GM12878 (cell line): ENCODE results near the gene VCAM1. TPM values are rescaled to one million over a fixed set of nuclear protein-coding genes. Genes with fewer than 3 reads are reported as not detected.

Source experiments
- ASH2L ChIP-seq: fragments of 300-600, 200-600 bp; sonication (generic); IDR thresholded peaks from 2 replicates; pipeline ENCODE4 v1.6.1; 2017; ENCODE audit warnings: low read depth, mild to moderate bottlenecking, borderline replicate concordance
- BHLHE40 ChIP-seq, 2 experiments: fragments of 450-650 bp in 1 of 2; IDR thresholded peaks; 2 replicates each; pipeline ENCODE4 v1.6.1; 2011 to 2017; ENCODE audit warnings: low read depth in 2 of 2, borderline replicate concordance in 1 of 2, improper control_type of control experiment in 1 of 2, low read length in 1 of 2, mild to moderate bottlenecking in 1 of 2
- BMI1 ChIP-seq: fragments of 450-650 bp; IDR thresholded peaks from 2 replicates; pipeline ENCODE4 v1.6.1; 2016; ENCODE audit warnings: mild to moderate bottlenecking, moderate library complexity, borderline replicate concordance
- EGR1 ChIP-seq, 2 experiments: IDR thresholded peaks; 1 replicate in 1 of 2; 2 replicates in 1 of 2; pipeline ENCODE4 v1.6.1; 2011 to 2012; ENCODE audit warnings: low read depth in 2 of 2, low read length in 2 of 2, borderline replicate concordance in 1 of 2, mild to moderate bottlenecking in 1 of 2, moderate library complexity in 1 of 2
- FOXM1 ChIP-seq: IDR thresholded peaks from 2 replicates; pipeline ENCODE4 v1.6.1; 2012; ENCODE audit warnings: low read depth, mild to moderate bottlenecking, inconsistent platforms, low read length, moderate library complexity
- IKZF1 ChIP-seq: fragments of 450-650 bp; conservative IDR thresholded peaks from 2 replicates; pipeline ENCODE4 v1.6.1; 2017; ENCODE audit warnings: antibody characterized with exemption, mild to moderate bottlenecking
- KAT2A ChIP-seq: conservative IDR thresholded peaks from 2 replicates; pipeline ENCODE4 v1.6.1; 2011; ENCODE audit warnings: low read depth, low read length; ENCODE audit not compliant: control insufficient read depth
- KLF5 ChIP-seq: fragments of 450-650 bp; IDR thresholded peaks from 2 replicates; pipeline ENCODE4 v1.6.1; 2014; ENCODE audit warnings: mild to moderate bottlenecking; ENCODE audit not compliant: partially characterized antibody
- MXI1 ChIP-seq: fragments of 150-350 bp; IDR thresholded peaks from 2 replicates; pipeline ENCODE4 v1.6.1; 2011; ENCODE audit warnings: low read depth, mild to moderate bottlenecking, inconsistent platforms, low read length, improper control_type of control experiment
- NBN ChIP-seq: fragments of 450-650 bp; IDR thresholded peaks from 2 replicates; pipeline ENCODE4 v1.6.1; 2016
- NFIC ChIP-seq: IDR thresholded peaks from 2 replicates; pipeline ENCODE4 v1.6.1; 2012; ENCODE audit warnings: low read depth, mild to moderate bottlenecking, inconsistent platforms, low read length, moderate library complexity
- POLR2A ChIP-seq: IDR thresholded peaks from 2 replicates; pipeline ENCODE4 v1.6.1; 2011; ENCODE audit warnings: low read depth, mild to moderate bottlenecking, low read length
- RAD51 ChIP-seq: fragments of 450-650 bp; IDR thresholded peaks from 2 replicates; pipeline ENCODE4 v1.6.1; 2016; ENCODE audit warnings: moderate library complexity, mild to moderate bottlenecking, inconsistent platforms
- RB1 ChIP-seq: fragments of 450-650 bp; formaldehyde crosslinking; IDR thresholded peaks from 2 replicates; pipeline ENCODE4 v1.6.1; 2017; ENCODE audit warnings: mild to moderate bottlenecking, borderline replicate concordance
- RFX5 ChIP-seq: IDR thresholded peaks from 2 replicates; pipeline ENCODE4 v1.6.1; 2011; ENCODE audit warnings: low read depth, low read length, improper control_type of control experiment
- SMAD1 ChIP-seq: fragments of 450-650 bp; IDR thresholded peaks from 2 replicates; pipeline ENCODE4 v1.6.1; 2018; ENCODE audit warnings: mild to moderate bottlenecking, low read depth; ENCODE audit not compliant: partially characterized antibody
- SPI1 ChIP-seq: IDR thresholded peaks from 2 replicates; pipeline ENCODE4 v1.6.1; 2011; ENCODE audit warnings: low read depth, mild to moderate bottlenecking, low read length, moderate library complexity, borderline replicate concordance; ENCODE audit not compliant: insufficient read depth
- SREBF1 ChIP-seq: IDR thresholded peaks from 2 replicates; pipeline ENCODE4 v1.6.1; 2012; ENCODE audit warnings: mild to moderate bottlenecking, low read length
- ZNF207 ChIP-seq: fragments of 450-650 bp; IDR thresholded peaks from 2 replicates; pipeline ENCODE4 v1.6.1; 2014; ENCODE audit warnings: antibody characterized with exemption, mild to moderate bottlenecking, borderline replicate concordance
- ZSCAN29 ChIP-seq: fragments of 450-650 bp; IDR thresholded peaks from 2 replicates; pipeline ENCODE4 v1.6.1; 2017; ENCODE audit warnings: mild to moderate bottlenecking, moderate library complexity
- polyA plus RNA-seq, 11 experiments: library from polyadenylated mRNA; depleted of rRNA in 4 of 11; unstranded in 6 of 11; stranded (reverse) in 5 of 11; fragments of >200 nt; fragmentation: Nextera tagmentation in 4 of 11; fragmentation: Illumina TruSeq in 1 of 11; extraction: Ambion mirVana in 4 of 11; extraction: Trizol in 1 of 11; gene quantifications; 1 replicate in 1 of 11; 2 replicates in 10 of 11; pipeline versions ENCODE4 v1.2.1 to v1.2.3, GENCODE V29; 2011 to 2016; ENCODE audit warnings: inconsistent platforms in 2 of 11, missing spikeins in 2 of 11, low read depth in 1 of 11
- total RNA-seq, 4 experiments: library from RNA; depleted of rRNA in 3 of 4; stranded (reverse); fragments of >200 nt in 3 of 4; fragmentation: Illumina TruSeq in 1 of 4; extraction: Trizol in 1 of 4; gene quantifications; 2 replicates each; pipeline versions ENCODE4 v1.2.1 to v1.2.3, GENCODE V29; 2013 to 2021
- TF ChIP-seq, protein P1 (sequence below): fragments of 450-650 bp; IDR thresholded peaks from 2 replicates; pipeline ENCODE4 v1.6.1; 2017; ENCODE audit warnings: mild to moderate bottlenecking, moderate library complexity
- TF ChIP-seq, protein P2 (sequence below): fragments of 450-650 bp; IDR thresholded peaks from 2 replicates; pipeline ENCODE4 v1.6.1; 2016; ENCODE audit warnings: mild to moderate bottlenecking
- TF ChIP-seq, protein P3 (sequence below): fragments of 450-650 bp; IDR thresholded peaks from 2 replicates; pipeline ENCODE4 v1.6.1; 2017; ENCODE audit warnings: low read depth, mild to moderate bottlenecking, moderate library complexity
- TF ChIP-seq, protein P4 (sequence below): IDR thresholded peaks from 2 replicates; pipeline ENCODE4 v1.6.1; 2011; ENCODE audit warnings: borderline replicate concordance, low read depth, mild to moderate bottlenecking, moderate library complexity, low read length; ENCODE audit not compliant: insufficient read depth, poor library complexity, severe bottlenecking

Gene VCAM1
- total and polyA plus RNA-seq, 10 of the 15 experiments (the other 5 are each of a cell fraction or from before 2014, with no cell fraction given): 5.0 to 13.6 (median 7.4) TPM

DNA sequence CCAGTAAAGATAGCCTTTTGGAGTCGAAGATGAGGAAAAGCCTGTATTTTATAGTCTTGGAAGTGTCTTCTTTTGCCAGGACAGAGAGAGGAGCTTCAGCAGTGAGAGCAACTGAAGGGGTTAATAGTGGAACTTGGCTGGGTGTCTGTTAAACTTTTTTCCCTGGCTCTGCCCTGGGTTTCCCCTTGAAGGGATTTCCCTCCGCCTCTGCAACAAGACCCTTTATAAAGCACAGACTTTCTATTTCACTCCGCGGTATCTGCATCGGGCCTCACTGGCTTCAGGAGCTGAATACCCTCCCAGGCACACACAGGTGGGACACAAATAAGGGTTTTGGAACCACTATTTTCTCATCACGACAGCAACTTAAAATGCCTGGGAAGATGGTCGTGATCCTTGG lies at the start of gene VCAM1 (continued):
- TF ChIP-seq, protein P1, sequence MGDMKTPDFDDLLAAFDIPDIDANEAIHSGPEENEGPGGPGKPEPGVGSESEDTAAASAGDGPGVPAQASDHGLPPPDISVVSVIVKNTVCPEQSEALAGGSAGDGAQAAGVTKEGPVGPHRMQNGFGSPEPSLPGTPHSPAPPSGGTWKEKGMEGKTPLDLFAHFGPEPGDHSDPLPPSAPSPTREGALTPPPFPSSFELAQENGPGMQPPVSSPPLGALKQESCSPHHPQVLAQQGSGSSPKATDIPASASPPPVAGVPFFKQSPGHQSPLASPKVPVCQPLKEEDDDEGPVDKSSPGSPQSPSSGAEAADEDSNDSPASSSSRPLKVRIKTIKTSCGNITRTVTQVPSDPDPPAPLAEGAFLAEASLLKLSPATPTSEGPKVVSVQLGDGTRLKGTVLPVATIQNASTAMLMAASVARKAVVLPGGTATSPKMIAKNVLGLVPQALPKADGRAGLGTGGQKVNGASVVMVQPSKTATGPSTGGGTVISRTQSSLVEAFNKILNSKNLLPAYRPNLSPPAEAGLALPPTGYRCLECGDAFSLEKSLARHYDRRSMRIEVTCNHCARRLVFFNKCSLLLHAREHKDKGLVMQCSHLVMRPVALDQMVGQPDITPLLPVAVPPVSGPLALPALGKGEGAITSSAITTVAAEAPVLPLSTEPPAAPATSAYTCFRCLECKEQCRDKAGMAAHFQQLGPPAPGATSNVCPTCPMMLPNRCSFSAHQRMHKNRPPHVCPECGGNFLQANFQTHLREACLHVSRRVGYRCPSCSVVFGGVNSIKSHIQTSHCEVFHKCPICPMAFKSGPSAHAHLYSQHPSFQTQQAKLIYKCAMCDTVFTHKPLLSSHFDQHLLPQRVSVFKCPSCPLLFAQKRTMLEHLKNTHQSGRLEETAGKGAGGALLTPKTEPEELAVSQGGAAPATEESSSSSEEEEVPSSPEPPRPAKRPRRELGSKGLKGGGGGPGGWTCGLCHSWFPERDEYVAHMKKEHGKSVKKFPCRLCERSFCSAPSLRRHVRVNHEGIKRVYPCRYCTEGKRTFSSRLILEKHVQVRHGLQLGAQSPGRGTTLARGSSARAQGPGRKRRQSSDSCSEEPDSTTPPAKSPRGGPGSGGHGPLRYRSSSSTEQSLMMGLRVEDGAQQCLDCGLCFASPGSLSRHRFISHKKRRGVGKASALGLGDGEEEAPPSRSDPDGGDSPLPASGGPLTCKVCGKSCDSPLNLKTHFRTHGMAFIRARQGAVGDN: 0 out of 2 replicates have a peak, but pooled peaks have one; percentile 42
- TF ChIP-seq EGR1 (IDR thresholded peaks at IDR 0.05; ENCODE audit: borderline replicate concordance in 1 of 2, low read depth in 2 of 2, low read length in 2 of 2) (peak in 1 of 2 experiments; percentile 39; a peak in 1 of 3 replicates), POLR2A (peak; percentile 35; the same call in 1 of the 2 replicates), RB1 (no peak), SMAD1 (no peak), FOXM1 (no peak; the same call in 1 of the 2 replicates), SREBF1 (no peak), BMI1 (no peak), KAT2A (no peak), BHLHE40 (IDR thresholded peaks at IDR 0.05; ENCODE audit: borderline replicate concordance in 1 of 2, low read depth in 2 of 2, low read length in 1 of 2) (no peak), RAD51 (no peak), ZSCAN29 (no peak), IKZF1 (peak; percentile 48), ZNF207 (no peak), ASH2L (no peak), MXI1 (no peak), SPI1 (no peak), RFX5 (no peak), NFIC (peak; percentile 18; the same call in 1 of the 2 replicates), KLF5 (no peak), NBN (no peak)
- TF ChIP-seq, protein P2, sequence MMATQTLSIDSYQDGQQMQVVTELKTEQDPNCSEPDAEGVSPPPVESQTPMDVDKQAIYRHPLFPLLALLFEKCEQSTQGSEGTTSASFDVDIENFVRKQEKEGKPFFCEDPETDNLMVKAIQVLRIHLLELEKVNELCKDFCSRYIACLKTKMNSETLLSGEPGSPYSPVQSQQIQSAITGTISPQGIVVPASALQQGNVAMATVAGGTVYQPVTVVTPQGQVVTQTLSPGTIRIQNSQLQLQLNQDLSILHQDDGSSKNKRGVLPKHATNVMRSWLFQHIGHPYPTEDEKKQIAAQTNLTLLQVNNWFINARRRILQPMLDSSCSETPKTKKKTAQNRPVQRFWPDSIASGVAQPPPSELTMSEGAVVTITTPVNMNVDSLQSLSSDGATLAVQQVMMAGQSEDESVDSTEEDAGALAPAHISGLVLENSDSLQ: peak; percentile 23; the same call in 1 of the 2 replicates
- TF ChIP-seq, protein P3, sequence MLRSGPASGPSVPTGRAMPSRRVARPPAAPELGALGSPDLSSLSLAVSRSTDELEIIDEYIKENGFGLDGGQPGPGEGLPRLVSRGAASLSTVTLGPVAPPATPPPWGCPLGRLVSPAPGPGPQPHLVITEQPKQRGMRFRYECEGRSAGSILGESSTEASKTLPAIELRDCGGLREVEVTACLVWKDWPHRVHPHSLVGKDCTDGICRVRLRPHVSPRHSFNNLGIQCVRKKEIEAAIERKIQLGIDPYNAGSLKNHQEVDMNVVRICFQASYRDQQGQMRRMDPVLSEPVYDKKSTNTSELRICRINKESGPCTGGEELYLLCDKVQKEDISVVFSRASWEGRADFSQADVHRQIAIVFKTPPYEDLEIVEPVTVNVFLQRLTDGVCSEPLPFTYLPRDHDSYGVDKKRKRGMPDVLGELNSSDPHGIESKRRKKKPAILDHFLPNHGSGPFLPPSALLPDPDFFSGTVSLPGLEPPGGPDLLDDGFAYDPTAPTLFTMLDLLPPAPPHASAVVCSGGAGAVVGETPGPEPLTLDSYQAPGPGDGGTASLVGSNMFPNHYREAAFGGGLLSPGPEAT: peak; percentile 74
- TF ChIP-seq, protein P4, sequence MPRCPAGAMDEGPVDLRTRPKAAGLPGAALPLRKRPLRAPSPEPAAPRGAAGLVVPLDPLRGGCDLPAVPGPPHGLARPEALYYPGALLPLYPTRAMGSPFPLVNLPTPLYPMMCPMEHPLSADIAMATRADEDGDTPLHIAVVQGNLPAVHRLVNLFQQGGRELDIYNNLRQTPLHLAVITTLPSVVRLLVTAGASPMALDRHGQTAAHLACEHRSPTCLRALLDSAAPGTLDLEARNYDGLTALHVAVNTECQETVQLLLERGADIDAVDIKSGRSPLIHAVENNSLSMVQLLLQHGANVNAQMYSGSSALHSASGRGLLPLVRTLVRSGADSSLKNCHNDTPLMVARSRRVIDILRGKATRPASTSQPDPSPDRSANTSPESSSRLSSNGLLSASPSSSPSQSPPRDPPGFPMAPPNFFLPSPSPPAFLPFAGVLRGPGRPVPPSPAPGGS: peak; percentile 44
